Right atrium auricular region (tissue), 2 donors: ENCODE data around the gene LHPP. TPM values are rescaled to one million over a fixed set of nuclear protein-coding genes. Genes with fewer than 3 reads are reported as not detected.

Experiments used
- DNase-seq: peaks from one replicate; pipeline ENCODE4 v3.0.0-alpha.2; 2019; ENCODE audit warnings: low spot score
- H3K27ac ChIP-seq, 2 donors: fragments of 200-600 bp; sonication (generic); 1 replicate in 1 of 2; 2 replicates in 1 of 2; pipeline ENCODE4 v1.5.1; 2016 to 2019
- H3K27me3 ChIP-seq, 2 donors: fragments of 200-600 bp; sonication (generic); one replicate each; pipeline versions ENCODE4 v1.5.1 to v1.6.0; 2017 to 2019
- H3K36me3 ChIP-seq: fragments of 200-600 bp; sonication (generic); one replicate; pipeline ENCODE4 v1.5.1; 2016
- H3K4me1 ChIP-seq, 2 donors: fragments of 200-600 bp; sonication (generic); one replicate each; pipeline versions ENCODE4 v1.5.1 to v1.6.0; 2017 to 2019
- H3K4me3 ChIP-seq, 2 donors: fragments of 200-600 bp; sonication (generic); 1 replicate in 1 of 2; 2 replicates in 1 of 2; pipeline ENCODE4 v1.5.1; 2017 to 2019; ENCODE audit warnings: mild to moderate bottlenecking in 1 of 2, moderate library complexity in 1 of 2
- H3K9me3 ChIP-seq, 2 donors: fragments of 200-600 bp; sonication (generic); one replicate each; pipeline ENCODE4 v1.5.1; 2019
- total RNA-seq, 2 donors: library from RNA; depleted of rRNA; stranded (reverse); fragments of >200 nt; gene quantifications; one replicate each; pipeline ENCODE4 v1.1.0, GENCODE V29; 2016
- TF ChIP-seq, protein P1 (sequence below), 2 donors: fragments of 200-600 bp; sonication (generic); IDR thresholded peaks; one replicate each; pipeline ENCODE4 v1.5.1; 2019; ENCODE audit warnings: antibody characterized with exemption in 2 of 2

Gene LHPP
- total RNA-seq, 2 donors from 2014 or later, result 10.3 to 23.7 TPM

- no peaks in the 10 kb centered on the region for H3K4me1 ChIP-seq
- H3K9me3 ChIP-seq, result no peaks in the 10 kb centered on the region
- H3K4me3 ChIP-seq, result no peak overlapping the region
- H3K27ac ChIP-seq, result no peak overlapping the region
- H3K36me3 ChIP-seq, result no peaks in the 10 kb centered on the region
- H3K27me3 ChIP-seq, result no peaks in the 10 kb centered on the region
- no peak for DNase-seq
- TF ChIP-seq, protein P1, sequence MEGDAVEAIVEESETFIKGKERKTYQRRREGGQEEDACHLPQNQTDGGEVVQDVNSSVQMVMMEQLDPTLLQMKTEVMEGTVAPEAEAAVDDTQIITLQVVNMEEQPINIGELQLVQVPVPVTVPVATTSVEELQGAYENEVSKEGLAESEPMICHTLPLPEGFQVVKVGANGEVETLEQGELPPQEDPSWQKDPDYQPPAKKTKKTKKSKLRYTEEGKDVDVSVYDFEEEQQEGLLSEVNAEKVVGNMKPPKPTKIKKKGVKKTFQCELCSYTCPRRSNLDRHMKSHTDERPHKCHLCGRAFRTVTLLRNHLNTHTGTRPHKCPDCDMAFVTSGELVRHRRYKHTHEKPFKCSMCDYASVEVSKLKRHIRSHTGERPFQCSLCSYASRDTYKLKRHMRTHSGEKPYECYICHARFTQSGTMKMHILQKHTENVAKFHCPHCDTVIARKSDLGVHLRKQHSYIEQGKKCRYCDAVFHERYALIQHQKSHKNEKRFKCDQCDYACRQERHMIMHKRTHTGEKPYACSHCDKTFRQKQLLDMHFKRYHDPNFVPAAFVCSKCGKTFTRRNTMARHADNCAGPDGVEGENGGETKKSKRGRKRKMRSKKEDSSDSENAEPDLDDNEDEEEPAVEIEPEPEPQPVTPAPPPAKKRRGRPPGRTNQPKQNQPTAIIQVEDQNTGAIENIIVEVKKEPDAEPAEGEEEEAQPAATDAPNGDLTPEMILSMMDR (IDR thresholded peaks at IDR 0.05), result no peak
Observed at GRCh38 chr10:124491105-124491504, 29.5 kb downstream of the LHPP start.

GRCh38 chr10:124492266-124492665 is 30.6 kb downstream of the LHPP start:
- H3K4me3 ChIP-seq, result no peak overlapping the region
- H3K27me3 ChIP-seq, result no peaks in the 10 kb centered on the region
- H3K36me3 ChIP-seq, result no peaks in the 10 kb centered on the region
- H3K9me3 ChIP-seq, result no peaks in the 10 kb centered on the region
- no peaks in the 10 kb centered on the region for H3K4me1 ChIP-seq
- DNase-seq, result no peak
- TF ChIP-seq, protein P1 (IDR thresholded peaks at IDR 0.05), result no peak
- no peak overlapping the region for H3K27ac ChIP-seq

DNA sequence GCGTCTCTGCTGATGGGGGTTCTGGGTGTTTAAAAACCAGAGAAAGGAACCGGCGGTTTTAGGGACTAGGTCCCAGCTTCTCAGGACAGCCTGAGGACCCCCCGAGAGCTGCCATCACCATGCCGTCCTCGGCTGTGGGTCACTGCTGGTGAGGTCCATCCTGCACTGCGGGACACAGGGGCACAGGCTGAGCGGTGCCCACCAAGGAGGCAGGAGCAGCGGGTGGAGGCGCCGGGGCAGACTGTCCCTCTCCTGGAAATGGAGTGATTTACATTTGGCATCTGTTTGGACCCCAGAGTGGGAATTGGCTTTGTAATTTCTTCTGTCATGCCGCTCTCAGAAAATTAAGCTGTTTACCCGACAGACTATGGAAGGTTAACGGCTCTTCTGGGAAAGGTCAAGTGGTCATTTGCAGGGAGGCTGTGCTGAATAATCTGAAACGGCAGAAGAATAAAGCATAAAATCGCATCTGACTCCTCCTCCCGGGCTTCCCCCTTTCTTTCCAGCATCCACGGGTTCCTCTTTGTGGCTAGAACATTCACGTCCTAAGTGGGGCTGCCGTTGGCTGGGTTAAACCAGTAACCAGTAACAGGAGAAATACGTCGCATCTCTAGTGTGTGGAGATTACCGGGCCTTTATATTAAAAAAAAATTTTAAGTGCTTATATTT is 31.7 kb downstream of the LHPP start:
- Histone ChIP-seq H3K4me1 (no peaks in the 10 kb centered on the region), H3K9me3 (no peaks in the 10 kb centered on the region), H3K36me3 (no peaks in the 10 kb centered on the region), H3K4me3 (no peak overlapping the region), H3K27me3 (no peaks in the 10 kb centered on the region), H3K27ac (no peak overlapping the region)
- TF ChIP-seq, protein P1 (IDR thresholded peaks at IDR 0.05), result no peak
- DNase-seq, result no peak

DNA sequence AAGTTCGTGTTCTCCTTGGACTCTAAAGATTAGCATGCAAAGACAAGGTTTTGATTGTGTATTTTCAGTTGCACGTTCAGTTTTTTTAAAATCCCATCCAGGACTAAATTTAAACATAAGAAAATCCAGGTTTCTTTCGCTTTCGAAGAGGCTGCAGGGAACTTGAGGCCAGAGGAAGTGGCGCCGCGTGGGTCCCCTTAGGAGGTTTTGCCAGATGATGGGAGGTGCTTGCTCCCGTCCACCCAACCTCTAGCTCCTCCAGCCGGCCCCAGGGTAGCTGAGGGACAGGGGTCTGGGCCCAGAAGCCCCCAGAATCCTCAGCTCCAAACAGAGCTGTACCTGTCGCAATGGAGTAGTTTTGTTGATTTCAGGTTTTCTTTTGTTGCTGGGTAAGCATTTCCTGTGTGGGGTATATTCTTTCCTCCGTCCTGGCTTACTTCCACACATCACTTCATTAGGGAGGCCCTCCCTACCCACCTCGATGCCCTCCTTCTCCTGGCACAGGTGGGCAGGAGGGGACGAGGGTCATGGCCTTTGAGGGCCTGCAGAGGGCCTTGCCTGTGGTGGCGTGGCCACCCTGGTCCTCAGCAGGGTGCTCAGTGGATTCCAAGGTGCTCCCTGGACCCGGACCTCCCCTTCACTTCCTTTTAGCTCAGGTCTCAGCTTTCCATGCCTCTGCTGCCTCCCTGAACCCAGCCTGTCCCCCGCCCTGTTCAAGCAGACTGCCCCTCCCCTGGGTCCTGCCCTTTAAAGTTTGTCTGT is 32.6 kb downstream of the LHPP start:
- H3K9me3 ChIP-seq, result no peaks in the 10 kb centered on the region
- no peaks in the 10 kb centered on the region for H3K4me1 ChIP-seq
- TF ChIP-seq, protein P1 (IDR thresholded peaks at IDR 0.05), result no peak
- no peak overlapping the region for H3K4me3 ChIP-seq
- DNase-seq, result no peak
- no peaks in the 10 kb centered on the region for H3K27me3 ChIP-seq
- H3K27ac ChIP-seq, result no peak overlapping the region
- H3K36me3 ChIP-seq, result no peaks in the 10 kb centered on the region

DNA sequence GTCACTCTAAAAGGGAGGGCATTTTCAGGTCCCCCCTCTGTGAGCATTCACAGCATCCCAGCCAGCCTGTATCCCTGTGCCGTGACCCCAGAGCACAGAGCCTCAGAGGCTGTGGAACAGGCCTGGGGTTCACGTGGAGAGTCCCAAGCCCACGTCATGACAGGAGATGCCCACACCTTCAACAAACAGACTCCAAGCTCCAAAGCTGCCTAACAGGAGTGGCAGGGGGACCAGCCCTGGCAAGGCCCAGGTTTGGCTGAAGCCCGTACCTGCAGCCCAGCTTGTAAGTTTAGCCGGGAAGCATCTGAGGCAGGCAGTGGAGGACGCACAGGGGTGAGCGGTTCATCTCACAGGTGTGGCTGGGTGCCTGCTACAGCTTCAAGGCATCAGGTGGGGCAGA is 33.5 kb downstream of the LHPP start:
- TF ChIP-seq, protein P1 (IDR thresholded peaks at IDR 0.05), result no peak

More for the DNA sequence above, 33.5 kb downstream of the LHPP start:
- H3K4me3 ChIP-seq, result no peak overlapping the region
- H3K4me1 ChIP-seq, result no peaks in the 10 kb centered on the region
- no peaks in the 10 kb centered on the region for H3K27me3 ChIP-seq
- H3K36me3 ChIP-seq, result peaks cover 3% of the 10 kb centered on the region
- no peak overlapping the region for H3K27ac ChIP-seq
- DNase-seq, result no peak
- no peaks in the 10 kb centered on the region for H3K9me3 ChIP-seq
